Stimulated activated CD4-positive, alpha-beta T cell treated with anti-CD3 and anti-CD28 coated beads, Interleukin-1b, Interleukin-23, amount 100 ng/mL, for 24 hours (primary cell): ENCODE measurements around the gene HGS.
"Not testable (repeated sequence)": the region's sequence is repeated elsewhere in the genome, so short reads cannot be mapped to it uniquely, and the experiment has no call there.

Source experiments
- DNase-seq, 4 experiments: peaks; one replicate each; pipeline ENCODE4 v3.0.0-alpha.2; 2020; ENCODE audit warnings: low read depth in 4 of 4, low spot score in 1 of 4

HGS gene

DNA sequence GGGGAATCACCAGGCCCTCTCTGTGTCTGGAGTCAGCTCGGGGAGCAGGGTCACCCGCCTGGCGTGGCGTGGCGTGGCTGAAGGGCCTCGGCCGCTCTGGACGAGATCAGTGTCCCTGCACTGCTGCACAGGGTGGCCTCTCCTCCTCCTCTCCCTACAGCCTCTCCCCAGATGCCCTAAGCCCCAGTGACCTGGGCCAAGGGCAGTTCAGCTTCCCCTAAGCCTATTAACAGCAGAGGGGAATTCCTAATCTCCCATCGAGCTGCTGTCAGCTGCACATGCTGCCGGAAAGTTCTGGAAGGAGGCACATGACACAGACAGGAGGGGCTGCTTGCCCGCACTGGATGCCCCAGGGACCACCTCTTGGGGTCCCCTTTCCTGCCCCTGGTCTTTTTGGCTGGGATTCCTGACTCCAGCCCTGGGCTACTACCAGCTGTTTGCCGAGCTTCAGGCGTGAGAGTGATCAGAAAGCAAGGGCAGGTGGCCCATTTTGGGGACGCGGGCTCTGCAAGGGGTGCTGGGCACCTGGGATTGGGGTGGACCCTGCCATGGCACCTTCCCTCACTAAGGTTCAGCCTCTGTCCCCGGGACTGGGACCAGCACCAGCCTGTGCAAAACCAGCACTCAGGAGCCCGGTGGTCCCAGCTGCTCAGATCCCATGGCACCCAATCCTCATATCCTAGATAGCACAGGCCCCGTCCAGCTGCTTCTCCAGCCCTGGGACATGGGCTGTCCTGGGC, 28.3 kb upstream of the HGS start:
- DNase-seq: no peak

DNA sequence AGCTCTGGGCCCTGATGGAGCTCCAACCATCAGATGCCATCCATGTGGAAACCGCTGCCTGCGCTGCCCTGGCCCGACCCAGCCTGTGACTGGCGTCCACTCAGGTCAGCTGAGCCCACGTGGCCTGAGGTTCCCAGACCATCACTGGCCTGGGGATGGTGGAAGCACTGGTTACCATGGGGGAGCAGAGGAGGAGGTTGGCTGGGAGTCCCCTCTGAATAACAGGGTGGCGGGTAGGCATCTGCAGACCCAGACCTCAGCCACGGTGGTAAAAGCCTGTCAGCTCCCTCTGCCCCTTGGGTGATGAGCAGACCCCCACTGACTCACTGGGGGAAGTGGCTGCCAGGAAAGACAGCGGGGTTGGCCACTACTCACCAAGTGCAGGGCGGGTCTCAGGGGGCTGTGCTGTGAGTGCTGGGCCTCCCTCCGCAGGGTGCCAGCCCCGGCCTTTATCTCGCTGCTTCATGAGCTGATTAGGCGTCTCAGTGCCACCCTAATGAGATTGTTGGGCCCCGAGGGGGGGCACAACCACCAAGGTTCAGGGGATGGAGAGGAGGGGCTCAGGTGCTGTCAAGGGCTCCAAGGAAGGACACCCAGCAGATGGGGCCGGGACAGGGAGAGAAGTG, 27.6 kb upstream of the HGS start, which contains the start of gene PDE6G:
TSS of gene PDE6G (minus strand) at position 425 of the 626 bp plus-strand sequence. CDS start 3,237 bp downstream, outside the sequence.
- no peak for DNase-seq

DNA sequence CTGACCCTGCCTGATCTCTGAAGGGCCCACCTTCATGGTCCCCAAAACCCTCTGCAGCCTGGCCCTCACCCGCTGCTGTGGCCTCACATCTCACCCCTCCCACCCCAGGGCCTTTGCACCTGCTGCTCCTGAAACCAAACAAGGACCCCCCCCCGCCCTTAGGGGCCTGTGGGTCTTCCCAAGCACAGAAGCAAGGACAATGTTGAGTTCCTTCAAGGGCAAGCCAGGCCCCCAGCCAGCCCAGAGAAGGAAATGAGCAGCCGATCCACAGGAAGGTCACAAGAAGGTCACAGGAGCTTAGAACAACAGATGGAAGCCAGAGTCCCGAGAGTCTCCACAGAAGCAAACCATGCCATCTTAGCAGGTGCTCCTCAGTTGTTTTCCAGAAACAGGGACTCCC, 27.0 kb upstream of the HGS start:
- DNase-seq: no peak

DNA sequence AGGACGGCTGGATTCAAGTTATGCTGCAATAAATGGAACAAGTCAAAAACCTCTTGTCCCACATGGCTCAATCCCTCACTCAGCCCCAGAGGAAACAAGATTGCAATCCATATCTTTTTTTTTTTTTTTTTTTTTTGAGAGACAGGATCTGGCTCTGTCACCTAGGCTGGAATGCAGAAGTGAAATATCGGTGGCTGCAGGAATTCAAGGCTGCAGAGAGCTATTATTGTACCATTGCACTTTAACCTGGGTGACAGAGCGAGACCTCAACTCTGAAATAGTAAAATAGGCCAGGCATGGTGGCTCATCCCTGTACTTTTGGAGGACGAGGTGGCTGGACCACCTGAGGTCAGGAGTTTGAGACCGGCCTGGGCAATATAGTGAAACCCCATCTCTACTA, 24.8 kb upstream of the HGS start:
- DNase-seq: no peak

DNA sequence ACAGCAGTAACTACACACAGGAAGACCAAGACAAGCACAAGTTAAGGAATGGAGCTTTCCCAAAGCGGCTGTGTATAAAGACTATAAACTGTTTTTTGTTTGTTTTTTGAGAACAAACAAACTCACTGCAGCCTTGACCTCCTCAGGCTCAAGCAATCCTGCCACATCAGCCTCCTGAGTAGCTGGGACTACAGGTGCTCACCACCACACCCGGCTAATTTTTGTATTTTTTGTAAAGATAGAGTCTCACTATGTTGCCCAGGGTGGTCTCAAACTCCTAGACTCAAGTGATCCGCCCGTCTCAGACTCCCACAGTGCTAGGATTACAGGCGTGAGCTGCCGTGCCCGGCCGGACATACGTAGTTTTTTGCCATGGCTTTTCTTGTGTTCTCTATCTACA, 23.4 kb upstream of the HGS start:
- DNase-seq: no peak

DNA sequence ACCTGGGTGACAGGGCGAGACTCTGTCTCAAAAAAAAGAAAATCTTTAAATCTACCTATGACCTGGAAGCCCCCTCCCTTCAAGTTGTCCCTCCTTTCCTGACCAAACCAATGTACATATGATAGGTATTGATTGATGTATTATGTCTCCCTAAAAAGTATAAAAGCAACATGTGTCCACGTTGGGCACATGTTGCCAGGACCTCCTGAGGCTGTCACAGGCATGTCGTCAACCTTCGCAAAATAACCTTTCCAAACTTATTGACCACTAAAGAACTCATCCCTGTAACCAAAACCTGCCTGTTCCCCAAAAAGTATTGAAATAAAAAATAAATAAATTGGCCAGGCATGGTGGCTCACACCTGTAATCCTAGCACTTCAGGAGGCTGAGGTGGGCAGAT, 21.8 kb upstream of the HGS start:
- no peak for DNase-seq

DNA sequence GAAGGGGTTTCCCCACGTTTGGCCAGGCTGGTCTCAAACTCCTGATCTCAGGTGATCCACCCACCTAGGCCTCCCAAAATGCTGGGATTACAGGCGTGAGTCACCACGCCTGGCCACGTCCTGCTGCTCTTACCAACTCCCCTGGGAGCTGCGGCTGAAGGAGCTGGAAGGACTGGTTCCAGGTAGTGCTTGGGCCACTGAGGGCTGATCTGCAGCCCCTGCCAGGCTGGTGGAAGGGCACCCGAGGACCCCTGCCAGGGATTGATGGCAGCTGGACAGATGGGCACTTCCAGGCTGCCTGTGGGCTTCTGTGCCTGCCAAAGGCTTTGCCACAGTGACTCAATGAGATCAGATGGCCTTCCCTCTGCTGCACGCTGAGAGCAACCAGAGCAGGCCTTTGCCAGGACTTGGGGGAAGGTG, 19.8 kb upstream of the HGS start:
- DNase-seq: no peak

DNA sequence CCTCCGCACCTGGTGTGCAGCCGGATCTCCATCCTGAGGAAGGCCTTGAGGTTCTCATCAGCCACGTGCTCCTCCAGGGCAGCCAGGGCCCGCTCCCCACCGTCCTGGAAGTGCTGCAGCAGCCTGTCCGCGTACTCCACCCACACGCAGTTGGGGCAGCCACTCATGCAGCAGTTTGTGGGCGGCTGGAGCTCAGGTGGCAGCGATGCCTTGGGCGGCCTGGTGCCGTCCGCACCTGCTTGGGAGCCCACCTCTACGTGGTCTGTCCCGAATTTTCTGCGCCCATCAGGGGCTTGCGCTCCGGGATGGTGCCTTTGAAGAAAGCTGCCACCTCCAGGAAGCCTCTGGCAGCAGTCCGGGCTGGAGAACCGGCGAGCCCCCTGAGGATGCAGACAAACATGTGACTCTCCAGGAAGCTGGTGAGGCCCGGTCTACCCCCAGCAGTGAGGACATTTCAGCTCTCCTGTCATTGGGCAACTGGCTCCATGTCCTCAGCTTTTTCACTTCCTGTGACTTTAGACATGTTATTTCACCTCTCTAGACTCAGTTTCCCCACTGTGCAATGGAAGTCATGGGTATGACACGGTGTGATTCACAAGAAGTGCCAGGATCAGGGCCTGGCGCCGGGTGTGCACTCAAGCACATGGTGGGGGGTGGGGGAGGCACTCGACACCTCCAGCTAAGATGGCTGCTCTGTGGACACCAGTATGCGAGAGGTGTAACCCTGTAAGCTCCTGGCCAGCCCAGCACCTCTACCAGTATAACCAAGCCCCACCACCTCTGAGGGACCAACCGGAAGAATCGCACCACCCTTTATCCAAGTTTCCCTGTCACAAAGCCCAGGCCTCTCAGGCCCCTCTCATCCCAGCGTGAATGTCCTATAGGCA, 18.4 kb upstream of the HGS start:
- DNase-seq: peak in 3 of 4 experiments; percentile 43 to 66 (median 53)

DNA sequence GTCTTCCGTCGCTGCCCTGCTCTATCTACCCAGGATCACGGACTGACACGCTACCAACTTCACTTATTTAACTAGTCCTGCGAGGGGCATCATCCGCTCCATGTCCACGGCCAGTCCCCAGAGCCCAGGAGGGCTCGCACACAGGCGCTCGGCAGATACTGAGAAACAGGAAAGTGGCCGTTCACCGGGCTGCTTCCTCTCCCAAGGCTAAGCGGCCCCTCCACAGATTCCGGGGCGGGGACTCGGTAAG, 17.8 kb upstream of the HGS start:
- no peak for DNase-seq

DNA sequence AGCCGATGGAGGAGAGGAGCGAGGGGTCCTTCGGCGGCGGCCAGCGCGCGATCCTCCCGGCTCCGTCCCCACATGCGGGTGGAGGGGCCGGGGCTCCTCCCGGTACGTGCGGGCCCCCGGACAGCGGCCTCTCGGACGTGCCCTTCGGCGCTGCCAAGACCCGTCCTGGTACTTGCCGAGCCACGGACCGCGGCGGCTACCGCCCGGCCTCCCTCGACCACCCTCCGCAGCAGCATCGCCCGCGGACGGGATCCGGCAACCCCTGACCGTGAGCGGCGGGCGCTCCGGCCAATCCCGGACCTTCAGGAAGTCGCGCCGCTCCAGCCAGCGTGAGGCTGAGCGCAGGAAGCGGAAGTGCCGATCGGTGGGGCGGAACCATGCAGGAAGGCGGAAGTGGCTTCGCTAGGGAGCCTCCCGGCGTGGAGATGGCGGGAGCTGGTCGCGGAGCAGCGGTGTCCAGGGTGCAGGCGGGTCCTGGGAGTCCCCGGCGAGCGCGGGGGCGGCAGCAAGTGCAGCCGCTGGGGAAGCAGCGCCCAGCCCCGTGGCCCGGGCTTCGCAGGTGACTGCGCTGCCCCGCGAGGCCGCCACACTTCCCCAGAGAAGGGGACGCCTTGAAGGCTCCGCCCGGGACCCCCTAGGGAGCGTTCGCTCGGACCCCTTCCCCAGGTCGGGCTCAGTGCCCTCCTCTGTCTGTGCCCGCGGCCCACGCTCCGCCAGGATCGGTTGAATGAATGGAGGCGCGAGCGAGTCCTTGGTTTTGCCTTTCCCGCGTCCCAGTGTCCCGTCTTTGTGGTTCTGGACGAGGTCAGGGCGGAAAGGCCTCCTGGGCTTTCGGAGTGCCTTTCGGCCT, 17.2 kb upstream of the HGS start, which contains the start of the genes CCDC137 and OXLD1:
TSS of gene CCDC137 (plus strand) at position 396 of the 850 bp plus-strand sequence. CDS start at position 426, 30 bp downstream.
TSS of gene OXLD1 (minus strand) at position 264 of the 850 bp plus-strand sequence. CDS start at position 236, 28 bp downstream.
- peak; percentile 78 to 91 (median 86) for DNase-seq

DNA sequence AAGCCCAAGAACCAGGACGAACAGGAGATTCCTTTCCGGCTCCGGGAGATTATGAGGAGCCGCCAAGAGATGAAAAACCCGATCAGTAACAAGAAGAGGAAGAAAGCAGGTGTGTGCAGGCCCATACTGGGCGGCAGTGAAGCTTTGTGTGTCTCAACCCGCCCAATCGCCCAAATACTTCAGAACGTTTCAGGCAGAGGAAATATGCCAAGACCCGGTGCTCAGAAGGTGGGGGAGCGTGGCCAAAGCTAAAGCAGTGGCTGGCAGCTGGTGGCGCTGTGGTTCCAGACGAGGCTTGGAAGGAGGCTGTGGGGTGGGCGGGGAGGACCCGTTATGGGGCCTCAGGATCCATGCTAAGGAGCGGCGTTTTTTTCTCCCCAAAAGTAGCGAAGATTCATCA, 16.1 kb upstream of the HGS start:
- no peak for DNase-seq

DNA sequence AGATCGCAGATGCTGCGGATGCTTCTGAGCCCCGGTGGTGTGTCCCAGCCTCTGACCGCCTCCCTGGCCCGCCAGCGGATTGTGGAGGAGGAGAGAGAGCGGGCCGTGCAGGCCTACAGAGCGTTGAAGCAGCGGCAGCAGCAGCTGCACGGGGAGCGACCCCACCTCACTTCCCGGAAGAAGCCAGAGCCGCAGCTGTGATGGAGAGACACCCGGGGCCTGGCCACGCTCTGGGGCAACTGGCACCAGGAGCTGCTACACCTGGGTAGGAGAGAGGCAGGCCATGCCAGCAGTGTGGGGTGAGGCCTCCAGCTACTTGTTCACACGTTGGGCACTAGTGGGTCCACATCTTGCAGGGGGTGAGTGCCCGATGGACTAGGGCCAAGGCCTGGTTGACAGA, 11.3 kb upstream of the HGS start:
- no peak for DNase-seq

DNA sequence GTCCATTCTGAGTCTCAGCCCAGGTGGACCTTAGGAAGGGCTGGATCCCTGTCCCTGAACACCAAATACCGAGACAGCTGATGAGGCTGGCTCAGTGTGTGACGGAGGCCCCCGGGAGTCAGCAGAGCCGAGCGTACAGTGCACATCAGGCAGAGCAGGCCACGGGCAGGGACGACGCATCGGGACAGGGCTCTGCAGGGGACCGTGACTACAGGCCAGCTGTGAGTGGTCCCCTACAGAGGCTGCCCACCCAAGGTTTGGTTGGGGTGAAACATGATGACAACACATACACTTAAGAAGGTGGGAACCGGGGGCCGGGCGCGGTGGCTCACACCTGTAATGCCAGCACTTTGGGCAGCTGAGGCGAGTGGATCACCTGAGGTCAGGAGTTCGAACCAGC, 10.9 kb upstream of the HGS start:
- no peak for DNase-seq

DNA sequence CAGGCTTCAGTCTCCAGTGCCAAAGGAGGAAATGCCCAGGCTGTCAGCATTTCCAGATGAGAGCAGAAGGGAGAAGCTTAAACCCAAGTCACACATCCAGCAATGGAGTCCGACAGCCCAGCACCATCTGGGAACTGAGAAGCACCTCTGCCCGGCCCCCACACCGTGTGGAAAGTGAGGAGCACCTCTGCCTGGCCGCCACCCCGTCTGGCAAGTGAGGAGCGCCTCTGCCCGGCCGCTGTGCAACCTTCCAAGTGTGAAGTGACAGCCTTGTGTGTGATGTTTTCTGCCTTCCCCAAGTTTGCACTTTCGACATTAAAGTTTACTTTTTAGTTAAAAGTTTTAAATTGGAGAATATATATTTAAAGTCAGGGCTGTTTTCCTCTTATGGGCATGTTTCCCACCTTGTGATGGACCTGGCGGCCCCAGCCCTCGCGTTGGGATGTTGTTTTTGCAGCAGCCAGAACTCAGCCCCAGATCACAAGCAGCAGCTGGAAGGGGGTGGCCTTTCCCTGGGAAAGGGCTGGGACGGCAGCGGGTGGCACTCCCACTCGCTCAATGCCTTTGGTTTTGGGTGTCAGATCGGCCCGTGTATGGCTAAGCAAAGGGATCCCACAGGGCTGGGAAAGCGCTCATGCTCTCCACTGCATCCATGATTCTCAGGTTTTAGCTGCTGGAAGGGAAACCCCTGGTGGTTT, 10.1 kb upstream of the HGS start:
- DNase-seq: no peak

DNA sequence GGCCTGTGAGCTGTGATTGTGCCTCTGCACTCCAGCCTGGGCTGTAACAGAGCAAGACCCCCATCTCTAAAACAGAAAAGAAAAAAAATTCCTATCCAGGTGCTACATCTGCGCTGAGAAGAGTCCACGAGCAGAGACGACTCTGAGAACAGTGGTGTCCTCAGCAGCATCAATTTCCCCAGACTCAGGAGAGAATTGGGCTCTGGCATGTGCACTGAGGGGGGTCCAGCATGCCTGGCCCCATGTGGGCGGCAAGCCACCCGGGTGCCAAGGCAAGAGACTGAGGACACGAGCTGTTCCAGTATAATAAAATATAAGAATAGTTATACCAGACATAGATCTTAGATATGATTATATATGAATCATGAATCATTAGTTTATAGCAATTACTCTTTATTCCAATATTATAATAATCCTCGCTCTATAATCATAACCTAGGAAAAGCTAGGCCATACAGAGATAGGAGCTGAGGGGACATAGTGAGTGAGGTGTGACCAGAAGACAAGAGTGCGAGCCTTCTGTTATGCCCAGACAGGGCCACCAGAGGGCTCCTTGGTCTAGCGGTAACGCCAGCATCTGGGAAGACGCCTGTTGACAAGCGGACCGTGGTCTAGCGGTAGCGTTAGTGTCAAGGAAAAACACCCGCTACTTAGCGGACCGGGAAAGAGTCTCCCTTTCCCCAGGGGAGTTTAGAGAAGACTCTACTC, 8.1 kb upstream of the HGS start:
- DNase-seq: not testable (repeated sequence)

DNA sequence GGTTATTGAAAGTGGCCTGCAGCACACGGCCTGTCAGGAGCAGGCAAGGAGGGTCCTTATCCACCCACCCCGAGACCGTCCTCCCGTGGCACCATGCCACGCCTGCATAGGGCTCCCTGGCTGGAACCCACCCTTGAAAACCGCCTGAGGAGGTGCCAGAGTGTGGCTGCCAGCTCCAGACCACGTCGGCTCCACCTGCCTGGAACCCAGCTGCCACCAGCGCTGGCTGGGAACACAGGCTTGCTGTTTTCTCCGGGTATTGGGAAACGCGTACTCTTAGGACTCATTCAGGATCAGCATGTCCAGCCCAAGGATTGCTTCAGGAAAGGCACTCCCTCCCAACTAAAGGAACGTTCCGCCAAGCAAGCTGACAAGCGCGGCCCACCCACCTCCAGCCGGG, 6.9 kb upstream of the HGS start:
- DNase-seq: no peak

DNA sequence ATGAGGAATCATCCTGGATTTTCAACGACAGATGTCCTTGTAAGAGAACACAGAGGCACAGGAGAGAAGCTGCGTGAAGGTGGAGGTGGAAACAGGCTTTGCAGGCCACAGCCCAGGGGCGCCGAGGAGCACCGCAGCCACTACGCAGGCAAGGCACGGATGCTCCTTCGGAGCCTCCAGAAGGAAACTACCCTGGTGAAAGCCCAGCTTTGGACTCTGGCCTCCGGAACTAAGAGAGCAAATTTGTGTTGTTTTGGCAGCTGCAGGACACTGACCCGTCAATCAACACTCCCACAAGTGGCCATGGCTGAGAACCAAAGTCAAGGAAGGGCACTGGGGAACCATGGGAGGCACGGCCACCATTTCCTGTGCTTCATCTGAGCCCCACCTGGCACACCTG, 3.7 kb upstream of the HGS start:
- no peak for DNase-seq

DNA sequence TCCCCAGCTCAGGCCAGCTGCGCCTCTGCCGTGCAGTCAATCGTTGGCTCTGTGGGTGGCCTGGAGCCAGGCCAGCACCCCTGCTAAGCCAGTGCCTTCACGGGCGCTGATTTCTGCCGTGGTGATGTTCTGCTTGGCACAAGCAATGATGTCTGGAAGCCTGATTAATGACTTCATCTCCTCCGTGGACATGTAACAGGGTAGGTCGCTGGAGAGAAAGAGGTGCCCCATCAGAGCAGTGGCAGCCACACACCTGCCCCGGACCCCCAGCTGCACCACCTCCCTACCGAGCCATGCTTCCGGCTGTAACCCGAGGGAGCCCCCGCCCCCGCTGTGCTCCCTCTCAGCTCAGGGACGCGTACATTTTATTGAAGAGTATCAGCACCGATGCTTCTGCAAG, 2.1 kb upstream of the HGS start:
- DNase-seq: no peak

DNA sequence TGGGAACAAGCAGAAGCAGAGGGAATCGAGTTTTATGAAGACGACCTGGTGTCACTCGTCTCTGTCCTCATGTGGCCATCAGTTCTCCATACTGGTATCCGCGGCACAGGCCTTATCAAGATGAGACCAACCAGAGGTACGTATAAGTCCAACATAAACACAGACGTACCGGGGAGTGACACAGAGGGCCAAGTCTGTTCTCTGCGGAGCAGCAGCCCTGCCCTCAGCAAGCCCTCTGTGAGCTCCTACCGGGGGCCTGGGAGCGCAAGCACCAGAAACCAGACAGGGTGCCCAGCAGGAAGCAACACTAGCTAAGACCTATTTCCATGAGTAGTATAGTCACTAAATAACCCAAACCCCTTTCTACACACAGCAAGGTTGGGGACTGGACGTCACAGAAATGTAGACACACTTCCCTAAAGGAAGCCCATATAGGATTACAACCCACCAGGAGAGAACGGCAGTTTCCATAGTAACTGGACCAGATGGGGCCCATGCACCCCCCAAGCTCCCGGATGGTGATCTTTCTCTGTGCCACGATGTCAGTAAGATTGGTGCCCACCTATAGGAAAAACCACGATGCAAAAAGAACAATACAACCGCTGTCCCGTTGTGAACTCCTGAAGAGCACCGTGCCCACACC, 1.1 kb upstream of the HGS start:
- DNase-seq: no peak
